Stimulated activated CD8-positive, alpha-beta memory T cell treated with anti-CD3 and anti-CD28 coated beads, Interleukin-15, amount 100 ng/mL, for 24 hours (primary cell): ENCODE results near the gene NPR3.

ENCODE experiments used
- DNase-seq: peaks from one replicate; pipeline ENCODE4 v3.0.0-alpha.2; 2020; ENCODE audit warnings: low read depth

The NPR3 gene

DNA sequence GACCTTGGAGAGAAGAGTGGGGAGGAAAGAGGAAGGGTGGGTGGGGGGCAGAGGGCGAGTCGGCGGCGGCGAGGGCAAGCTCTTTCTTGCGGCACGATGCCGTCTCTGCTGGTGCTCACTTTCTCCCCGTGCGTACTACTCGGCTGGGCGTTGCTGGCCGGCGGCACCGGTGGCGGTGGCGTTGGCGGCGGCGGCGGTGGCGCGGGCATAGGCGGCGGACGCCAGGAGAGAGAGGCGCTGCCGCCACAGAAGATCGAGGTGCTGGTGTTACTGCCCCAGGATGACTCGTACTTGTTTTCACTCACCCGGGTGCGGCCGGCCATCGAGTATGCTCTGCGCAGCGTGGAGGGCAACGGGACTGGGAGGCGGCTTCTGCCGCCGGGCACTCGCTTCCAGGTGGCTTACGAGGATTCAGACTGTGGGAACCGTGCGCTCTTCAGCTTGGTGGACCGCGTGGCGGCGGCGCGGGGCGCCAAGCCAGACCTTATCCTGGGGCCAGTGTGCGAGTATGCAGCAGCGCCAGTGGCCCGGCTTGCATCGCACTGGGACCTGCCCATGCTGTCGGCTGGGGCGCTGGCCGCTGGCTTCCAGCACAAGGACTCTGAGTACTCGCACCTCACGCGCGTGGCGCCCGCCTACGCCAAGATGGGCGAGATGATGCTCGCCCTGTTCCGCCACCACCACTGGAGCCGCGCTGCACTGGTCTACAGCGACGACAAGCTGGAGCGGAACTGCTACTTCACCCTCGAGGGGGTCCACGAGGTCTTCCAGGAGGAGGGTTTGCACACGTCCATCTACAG lies 760 bp downstream of the NPR3 start:
- no peak for DNase-seq

DNA sequence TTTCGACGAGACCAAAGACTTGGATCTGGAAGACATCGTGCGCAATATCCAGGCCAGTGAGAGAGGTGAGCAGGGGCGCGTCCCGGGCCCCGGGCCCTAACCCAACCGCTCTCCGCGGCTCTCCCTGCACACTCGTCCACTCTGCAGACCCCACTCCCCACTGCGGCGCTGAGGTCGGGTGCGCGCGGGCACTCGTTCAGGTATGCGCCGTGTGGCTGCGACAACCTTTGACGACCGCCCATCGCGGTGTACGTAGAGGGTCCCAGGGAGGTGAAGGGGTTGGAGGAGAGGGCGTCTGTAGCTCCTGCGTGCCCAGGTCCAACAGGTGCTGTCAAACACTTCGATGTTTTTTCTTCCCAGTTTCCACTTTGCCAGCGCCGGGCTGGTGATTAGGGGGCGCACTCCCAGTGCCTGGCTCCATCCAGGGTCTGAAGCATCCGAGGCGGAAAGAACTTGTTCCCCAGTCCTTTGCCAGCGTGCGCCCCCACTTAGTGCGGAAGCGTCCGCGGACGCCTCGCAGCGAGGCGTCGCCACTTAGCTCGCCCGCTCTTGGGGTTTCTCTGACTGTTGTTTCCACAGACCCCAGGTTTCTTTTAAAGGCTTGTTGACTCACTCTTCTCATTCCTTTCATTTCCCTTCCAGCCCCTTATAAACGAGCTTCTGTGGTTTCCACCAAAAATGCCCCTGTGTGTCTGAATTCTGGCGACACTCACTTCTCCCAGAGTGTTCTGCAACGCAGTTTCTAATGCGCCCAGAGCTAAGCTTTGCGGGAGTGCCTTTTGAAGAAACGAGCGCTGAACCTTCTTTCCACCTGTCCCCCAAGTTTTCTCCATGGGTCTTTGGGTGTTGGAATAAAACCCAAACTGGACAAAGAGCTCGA lies 1.6 kb downstream of the NPR3 start:
- DNase-seq, result no peak

DNA sequence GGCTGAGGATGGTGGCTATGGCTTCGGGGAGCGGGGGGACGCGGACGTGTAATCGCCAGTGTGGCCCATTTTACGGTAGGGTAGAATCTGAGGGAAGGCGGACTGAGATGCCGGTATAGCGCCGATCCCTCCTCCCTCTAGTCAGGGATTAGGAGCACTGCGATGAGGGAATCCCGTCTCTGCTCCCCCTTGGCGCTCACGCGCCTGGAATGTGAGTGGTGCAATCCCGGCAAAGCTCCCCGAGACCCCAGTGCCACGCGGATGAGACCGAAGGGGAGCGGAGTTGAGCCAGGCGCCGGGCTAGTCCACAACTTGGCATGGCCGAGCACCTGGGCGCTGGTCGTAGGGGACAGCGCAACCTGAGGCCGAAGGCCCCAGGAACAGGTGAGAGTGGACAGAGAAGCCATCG lies 2.2 kb downstream of the NPR3 start:
- DNase-seq, result no peak

DNA sequence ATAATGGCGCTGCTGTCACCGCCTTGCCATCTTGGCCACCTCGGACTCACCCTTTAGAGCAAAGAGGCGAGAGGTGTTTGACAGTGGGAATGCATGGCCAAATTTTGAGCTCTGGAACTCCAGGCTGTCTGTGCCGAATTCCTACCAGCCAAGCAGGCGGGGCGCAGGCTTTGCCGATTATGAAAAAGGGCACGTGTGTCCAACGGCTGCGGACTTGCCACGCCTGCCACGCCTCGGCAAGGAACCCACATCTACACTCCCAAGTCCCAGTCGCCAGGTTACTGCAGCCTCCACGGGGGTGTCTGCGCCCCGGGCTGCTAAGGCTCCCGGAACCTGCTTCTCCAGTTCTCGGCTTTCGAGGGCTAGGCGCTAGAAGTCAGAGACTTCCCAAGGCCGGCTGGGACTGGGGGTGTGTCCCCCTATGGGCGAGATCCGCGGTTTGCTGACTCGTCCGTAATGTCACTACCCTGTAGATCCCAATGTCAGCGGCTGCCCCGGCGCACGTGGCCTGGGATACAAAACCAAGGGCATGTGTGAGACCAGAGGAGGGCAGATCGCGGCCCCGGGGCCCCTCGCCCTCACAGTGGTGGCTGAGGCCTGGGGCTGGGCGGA lies 2.8 kb downstream of the NPR3 start:
- no peak for DNase-seq

DNA sequence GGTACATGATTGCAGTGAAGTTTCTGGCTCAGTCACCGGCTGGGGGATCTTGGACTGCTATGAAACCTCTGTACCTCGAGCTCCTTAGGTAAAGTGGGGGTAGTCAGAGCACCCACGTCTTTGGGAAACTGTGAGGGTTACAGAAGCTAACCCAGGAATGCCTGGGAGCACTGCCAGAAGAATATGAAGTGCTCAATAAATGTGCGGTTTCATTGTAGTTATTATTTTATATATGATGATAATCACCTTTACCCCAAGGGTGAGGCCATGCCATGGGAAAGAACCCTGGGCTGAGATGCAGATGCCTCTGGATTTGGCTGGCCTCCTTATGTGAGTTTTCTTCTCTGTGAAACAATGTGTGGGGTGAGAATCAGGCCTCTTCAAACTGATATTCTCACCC lies 3.7 kb downstream of the NPR3 start:
- DNase-seq, result no peak

DNA sequence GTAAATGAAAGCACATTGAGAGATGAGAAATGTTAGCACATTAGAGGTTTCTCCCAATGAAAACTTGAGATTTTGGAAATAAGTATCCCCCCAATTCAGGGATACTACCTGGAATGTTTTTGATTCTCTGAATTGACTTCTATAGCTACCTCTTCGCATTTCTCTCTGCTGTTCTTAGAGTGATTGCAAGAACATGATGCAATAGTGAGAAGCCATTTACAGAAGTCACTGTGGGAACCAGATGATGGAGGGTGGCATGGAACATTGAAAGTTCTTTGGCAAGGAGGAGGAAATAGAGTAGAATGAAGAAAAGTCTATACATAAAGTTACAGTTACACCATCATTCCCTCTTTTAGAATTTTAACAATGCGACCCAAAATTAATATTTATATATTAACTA lies 9.2 kb downstream of the NPR3 start:
- DNase-seq, result no peak

DNA sequence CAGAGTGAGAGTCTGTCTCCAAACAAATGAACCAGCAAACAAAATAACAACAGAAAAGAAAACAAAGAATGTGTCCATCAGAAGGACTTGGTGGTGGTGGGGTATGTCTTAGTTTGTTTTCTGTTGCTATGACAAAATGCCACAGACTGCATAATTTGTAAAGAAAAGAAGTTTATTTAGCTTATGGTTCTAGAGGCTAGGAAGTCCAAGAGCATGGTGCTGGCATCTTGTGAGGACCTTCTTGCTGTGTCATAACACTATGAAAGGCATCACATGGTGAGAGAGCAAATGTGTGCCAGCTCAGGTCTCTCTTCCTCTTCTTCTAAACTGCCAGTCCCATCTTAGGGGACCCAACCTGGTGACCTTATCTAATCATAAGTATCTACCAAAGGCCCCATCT lies 10.5 kb downstream of the NPR3 start:
- no peak for DNase-seq

DNA sequence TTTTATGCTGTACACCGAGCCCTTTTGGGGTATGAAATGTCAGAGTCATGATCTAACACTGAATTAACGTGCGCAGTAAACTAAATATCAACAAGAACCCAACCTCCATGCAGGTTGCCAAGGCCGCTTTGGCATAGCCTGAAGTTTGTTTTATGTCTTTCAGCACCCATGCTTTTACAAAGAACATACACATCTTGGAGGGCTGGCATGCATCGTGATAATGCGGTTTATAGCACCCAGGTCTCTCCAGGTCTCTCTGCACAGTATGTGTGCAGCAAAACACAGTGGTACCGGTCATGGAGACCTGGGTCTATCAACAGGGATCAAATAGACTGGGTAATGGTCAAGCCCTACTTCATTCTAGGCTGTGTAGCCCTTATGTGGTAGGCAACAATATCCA lies 11.8 kb downstream of the NPR3 start:
- DNase-seq, result no peak

DNA sequence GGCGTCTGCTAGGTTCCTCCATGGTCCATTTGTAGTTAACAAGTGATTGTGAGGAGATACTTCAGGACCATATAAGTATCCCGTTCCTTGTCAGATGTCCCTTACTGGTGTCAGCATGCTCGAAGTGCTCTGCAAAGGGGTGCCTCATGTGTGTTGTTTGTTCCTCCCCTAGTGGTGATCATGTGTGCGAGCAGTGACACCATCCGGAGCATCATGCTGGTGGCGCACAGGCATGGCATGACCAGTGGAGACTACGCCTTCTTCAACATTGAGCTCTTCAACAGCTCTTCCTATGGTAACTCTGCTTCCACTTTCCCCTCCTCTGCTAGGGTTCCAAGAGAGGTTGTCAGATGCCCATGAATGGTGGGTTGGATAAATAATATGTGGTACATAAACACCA lies 13.4 kb downstream of the NPR3 start:
- DNase-seq, result no peak

DNA sequence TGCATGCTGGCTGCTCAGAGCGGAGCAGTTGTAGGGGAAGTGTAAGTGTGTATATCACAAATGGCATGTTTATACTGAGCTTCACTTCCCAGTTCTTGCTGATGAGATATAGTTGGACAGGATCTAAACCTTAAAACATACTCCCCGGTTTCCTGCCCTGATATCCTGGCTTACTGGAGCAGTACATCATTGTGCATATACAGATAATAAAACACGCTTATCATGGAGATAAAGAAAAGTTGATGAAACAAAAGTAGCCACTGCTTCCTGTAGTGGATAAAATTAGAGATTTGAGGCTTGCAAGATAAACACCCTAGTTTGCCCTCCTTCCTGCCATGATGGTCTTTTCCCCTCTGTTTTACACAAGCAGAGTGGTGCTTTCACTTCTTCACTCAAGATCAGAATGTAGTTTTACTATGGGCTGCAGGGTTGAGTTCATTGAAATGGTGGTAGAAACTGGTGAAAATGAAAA lies 15.0 kb downstream of the NPR3 start:
- no peak for DNase-seq

DNA sequence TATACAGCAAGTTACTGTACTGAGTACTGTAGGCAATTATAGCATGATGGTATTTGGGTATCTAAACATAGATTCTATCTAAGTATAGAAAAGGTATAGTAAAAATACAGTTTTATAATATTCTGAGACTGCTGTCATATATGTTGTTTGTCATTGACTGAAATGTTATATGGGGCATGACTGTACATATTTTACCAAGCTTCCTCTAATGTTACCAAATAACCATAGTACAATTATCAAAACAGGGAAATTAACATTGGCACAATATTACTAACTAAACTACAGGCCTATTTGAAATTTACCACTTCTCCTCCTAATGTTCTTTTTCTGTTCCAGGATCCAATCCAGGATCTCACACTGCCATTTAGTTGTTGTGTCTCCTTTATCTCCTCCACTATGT lies 18.5 kb downstream of the NPR3 start:
- DNase-seq, result no peak

DNA sequence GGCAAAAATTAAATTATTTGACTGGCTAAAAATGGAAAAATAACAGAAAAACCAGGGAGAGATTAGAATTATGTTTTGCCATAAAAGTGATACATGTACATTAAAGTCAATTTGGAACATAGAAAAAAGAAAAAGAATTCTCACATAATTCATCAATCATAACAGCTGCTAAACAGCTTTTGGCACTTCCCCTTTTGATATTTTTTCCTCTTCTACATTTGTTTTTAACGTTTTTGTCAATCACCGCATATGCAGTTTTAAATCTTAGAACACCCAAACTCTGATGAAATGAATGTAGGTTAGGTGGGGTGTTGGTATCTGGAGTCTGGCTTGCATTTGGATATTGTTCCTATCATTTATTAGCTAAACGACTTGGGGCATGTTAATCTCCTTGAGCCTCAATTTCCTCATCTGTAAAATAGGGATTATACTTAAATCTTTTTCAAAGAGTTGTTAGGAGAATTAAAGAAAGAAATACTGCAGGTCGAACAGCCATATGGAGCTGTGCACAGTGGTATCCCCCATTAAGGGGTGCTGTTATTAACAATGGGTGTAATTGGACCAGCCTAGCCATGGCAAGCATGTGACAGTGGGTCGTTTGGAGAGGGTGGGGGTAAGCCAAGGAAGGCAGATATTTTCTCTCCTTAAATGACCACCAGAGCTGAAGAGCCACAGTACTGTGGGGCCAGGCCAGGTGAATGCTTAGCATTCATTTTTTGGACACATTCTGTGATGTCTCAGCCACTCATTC lies 22.6 kb downstream of the NPR3 start:
- no peak for DNase-seq

DNA sequence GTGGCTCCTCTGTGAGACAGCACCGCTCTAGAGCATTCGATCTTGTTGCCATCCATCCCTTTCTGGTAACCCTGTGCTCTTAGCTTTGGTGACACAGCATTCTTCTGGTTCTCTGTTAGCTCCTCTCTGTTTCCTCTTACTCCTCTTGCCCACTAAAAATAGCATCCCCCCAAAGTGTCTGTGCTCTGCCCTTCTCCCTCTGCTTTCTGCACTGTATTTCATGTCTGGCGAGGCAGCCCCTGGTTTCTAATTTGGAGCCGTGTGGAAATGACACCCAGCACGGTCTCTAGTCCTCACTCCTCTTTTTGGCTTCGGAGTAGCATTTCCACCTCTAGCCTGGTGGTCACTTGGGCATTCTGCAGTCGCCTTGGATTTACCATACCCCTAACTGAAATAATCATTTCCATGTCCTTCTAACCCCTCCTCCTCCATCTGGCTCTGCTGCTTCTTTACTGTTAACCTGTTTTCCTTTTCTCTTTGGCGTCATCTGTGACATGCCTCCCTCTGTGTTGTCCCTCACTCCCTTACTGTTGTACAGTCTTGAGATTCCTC lies 23.8 kb downstream of the NPR3 start:
- DNase-seq, result no peak

DNA sequence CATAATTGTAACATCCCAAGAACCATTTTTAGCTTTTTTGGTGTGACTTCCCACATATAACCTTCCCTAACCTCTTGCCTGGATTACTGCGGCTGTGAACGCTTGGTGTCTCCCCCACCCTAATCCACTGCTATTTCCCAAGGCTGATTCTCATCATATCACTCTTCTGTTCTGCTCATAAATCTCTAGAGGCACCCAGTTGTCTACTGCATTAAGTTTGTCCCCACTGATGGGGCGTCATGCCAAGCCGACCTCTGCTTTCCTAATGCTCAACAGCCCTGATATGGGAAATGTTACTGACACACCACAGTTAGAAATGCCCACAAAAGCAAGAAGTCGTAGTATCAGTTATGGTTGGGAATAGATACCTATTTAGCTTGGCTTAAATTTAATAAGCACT lies 24.4 kb downstream of the NPR3 start:
- DNase-seq, result no peak

DNA sequence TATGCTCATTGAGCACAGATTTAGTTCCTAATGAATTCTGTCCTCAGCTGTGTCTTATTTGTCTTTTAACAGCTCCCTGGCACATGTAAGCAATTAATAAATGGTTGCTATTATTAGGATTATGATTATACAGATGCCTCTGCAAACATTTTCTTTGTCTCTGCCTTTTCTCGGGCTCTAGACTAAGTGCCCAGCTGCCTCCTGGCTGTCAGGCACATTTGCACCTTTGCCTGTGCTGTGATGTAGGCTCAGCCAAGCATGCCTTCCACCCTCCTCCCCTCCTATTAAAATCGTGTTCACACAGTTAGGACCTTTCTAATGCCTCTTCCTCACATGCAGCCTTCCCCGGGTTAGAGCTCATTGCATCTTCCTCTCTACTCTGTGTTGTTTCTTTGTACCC lies 25.7 kb downstream of the NPR3 start:
- no peak for DNase-seq

DNA sequence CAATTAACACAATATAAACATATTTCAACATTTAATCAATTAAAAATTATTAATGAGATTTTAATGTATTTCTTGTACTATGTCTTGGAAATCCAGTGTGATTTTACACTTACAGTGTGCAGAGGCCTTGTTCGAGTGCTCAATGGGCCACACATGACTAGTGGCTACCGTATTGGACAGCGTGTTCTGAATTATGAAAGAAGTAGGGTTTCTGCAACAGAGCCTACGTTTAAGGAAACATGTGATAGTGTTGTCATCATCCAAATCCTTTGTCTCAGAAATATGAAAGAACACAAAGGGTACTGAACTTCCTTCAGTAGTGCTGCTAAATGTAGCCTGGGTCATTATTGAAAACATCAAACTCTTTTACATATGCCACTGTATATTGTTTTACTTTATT lies 29.5 kb downstream of the NPR3 start:
- no peak for DNase-seq

DNA sequence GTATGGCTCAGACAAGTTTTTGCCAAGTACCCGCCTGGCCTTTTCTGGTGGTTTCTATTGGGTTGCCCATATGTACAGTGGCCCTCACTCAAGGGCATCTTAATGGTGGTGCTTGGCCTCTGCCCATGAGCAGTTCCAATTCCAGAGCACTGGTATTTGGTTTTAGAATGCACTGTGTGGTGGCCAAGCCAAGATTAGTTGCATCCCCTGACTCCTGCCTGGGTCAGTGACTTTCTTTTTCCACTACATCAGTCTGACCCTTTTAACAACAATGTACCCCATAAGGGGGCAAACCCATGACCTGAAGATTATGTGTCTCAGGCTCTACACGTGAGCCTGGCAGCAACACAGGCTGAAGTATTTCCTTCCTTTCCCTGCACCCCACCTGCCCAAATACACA lies 34.2 kb downstream of the NPR3 start:
- no peak for DNase-seq

DNA sequence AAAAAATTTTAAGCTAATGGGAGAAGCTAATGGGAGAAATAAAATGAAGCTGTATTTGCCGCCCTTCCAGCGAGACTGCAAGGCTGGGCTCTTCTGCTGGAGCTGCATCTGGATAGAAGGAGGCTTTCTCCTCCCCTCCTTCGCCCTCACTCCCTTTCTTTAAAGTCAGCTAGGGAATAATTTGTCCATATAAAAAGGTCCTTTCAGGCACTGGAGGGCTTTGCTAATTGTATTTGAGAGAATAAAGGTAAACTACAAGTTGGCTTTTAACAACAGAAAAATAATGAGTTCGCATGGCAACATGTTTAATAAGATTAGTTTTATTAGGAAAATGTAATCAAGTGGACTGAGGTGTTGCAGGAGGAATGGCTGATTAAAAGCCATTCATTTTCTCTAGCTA lies 41.3 kb downstream of the NPR3 start:
- no peak for DNase-seq

DNA sequence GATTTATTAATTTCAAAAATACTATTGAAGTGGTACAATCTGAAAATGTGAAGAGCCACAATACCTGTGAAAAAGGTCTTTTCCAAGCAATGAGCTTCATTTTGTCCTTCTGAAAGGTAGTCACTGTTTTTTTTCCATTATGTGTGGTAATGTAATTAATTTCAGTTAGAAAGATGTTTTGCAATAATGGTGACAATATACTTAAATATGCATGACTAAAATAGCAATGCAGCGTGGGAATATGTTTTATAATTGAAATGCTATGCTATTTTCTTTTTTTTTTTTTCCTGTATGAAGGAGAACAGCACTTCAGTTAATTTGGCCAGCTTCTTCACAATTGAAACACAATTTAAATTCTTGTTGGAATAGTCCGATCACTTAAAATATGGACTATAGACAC lies 41.9 kb downstream of the NPR3 start:
- DNase-seq, result no peak

DNA sequence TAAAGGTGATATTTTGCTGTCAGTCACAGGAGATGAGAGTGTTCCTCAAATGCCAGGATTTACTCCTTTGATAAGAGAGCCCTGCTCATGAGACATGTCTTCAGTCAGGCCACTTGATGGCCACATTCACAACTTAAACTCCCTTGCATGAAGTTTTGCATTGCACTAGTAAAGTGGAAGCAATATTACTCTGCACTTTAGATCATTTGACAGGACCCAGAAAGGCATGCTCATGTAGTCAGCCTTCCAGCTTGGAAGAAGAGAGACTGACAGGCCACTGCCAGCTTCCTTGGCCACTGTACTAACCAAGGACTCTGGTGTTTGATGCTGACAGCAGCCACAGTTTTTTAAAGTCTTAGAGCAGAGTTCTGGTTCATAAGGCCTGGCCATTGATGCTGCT lies 42.6 kb downstream of the NPR3 start:
- no peak for DNase-seq

DNA sequence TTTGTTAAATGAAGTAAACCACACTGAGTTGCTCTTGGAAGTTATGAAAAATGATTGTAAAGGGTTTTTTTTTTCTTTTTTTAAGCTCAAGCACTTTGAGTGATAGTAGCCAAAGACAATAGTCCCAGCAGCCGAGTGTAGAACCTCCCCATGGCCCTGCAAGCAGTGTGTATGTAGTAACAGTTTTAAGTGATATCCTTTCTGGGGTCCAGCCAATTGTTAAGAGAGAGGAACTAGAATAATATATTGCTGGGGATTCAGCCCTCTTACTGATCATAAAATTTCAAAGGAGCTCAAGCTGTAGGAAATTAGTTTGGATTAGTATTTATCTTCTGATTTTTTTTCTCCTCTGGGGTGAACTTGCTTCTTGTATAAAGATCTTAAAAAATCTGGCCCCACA lies 43.2 kb downstream of the NPR3 start:
- DNase-seq, result no peak

DNA sequence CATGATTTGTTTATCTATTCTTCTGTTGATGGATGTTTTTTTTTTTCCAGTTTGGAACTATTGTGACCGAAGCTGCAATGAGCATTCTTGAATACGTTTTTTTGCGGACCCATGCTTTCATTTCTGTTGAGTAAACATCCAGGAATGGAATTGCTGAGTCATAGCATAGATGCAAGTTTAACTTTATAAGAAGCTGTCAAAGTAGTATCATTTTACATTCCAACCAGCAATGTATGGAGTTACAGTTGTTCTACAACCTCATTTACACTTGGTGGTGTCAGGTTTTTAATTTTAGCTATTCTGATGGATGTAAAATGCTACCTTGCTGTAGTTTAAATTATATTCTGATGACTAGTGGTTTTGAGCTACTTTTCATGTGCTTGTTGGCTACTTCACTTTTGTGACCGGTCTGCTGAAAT lies 49.0 kb downstream of the NPR3 start:
- DNase-seq, result no peak
